ENCODE data around the gene OR51A2.

GRCh38 chr11:4975436-4975835 lies 19.9 kb upstream of the OR51A2 start:
- no peak for TF ChIP-seq CTCF (conservative IDR thresholded peaks at IDR 0.05; ENCODE audit: low read depth in 2 of 2)
- no peak for TF ChIP-seq EZH2 (IDR thresholded peaks at IDR 0.05; ENCODE audit: low read depth, unreplicated experiment)
- TF ChIP-seq EZH2phosphoT487 (IDR thresholded peaks at IDR 0.05; ENCODE audit: unreplicated experiment) = no peak
- no peak for TF ChIP-seq POLR2AphosphoS5 (IDR thresholded peaks at IDR 0.05; ENCODE audit: low read depth)
- TF ChIP-seq CREB1 (CRISPR knock-in tag; IDR thresholded peaks at IDR 0.05; ENCODE audit: low read depth) = no peak
- TF ChIP-seq, protein P1, sequence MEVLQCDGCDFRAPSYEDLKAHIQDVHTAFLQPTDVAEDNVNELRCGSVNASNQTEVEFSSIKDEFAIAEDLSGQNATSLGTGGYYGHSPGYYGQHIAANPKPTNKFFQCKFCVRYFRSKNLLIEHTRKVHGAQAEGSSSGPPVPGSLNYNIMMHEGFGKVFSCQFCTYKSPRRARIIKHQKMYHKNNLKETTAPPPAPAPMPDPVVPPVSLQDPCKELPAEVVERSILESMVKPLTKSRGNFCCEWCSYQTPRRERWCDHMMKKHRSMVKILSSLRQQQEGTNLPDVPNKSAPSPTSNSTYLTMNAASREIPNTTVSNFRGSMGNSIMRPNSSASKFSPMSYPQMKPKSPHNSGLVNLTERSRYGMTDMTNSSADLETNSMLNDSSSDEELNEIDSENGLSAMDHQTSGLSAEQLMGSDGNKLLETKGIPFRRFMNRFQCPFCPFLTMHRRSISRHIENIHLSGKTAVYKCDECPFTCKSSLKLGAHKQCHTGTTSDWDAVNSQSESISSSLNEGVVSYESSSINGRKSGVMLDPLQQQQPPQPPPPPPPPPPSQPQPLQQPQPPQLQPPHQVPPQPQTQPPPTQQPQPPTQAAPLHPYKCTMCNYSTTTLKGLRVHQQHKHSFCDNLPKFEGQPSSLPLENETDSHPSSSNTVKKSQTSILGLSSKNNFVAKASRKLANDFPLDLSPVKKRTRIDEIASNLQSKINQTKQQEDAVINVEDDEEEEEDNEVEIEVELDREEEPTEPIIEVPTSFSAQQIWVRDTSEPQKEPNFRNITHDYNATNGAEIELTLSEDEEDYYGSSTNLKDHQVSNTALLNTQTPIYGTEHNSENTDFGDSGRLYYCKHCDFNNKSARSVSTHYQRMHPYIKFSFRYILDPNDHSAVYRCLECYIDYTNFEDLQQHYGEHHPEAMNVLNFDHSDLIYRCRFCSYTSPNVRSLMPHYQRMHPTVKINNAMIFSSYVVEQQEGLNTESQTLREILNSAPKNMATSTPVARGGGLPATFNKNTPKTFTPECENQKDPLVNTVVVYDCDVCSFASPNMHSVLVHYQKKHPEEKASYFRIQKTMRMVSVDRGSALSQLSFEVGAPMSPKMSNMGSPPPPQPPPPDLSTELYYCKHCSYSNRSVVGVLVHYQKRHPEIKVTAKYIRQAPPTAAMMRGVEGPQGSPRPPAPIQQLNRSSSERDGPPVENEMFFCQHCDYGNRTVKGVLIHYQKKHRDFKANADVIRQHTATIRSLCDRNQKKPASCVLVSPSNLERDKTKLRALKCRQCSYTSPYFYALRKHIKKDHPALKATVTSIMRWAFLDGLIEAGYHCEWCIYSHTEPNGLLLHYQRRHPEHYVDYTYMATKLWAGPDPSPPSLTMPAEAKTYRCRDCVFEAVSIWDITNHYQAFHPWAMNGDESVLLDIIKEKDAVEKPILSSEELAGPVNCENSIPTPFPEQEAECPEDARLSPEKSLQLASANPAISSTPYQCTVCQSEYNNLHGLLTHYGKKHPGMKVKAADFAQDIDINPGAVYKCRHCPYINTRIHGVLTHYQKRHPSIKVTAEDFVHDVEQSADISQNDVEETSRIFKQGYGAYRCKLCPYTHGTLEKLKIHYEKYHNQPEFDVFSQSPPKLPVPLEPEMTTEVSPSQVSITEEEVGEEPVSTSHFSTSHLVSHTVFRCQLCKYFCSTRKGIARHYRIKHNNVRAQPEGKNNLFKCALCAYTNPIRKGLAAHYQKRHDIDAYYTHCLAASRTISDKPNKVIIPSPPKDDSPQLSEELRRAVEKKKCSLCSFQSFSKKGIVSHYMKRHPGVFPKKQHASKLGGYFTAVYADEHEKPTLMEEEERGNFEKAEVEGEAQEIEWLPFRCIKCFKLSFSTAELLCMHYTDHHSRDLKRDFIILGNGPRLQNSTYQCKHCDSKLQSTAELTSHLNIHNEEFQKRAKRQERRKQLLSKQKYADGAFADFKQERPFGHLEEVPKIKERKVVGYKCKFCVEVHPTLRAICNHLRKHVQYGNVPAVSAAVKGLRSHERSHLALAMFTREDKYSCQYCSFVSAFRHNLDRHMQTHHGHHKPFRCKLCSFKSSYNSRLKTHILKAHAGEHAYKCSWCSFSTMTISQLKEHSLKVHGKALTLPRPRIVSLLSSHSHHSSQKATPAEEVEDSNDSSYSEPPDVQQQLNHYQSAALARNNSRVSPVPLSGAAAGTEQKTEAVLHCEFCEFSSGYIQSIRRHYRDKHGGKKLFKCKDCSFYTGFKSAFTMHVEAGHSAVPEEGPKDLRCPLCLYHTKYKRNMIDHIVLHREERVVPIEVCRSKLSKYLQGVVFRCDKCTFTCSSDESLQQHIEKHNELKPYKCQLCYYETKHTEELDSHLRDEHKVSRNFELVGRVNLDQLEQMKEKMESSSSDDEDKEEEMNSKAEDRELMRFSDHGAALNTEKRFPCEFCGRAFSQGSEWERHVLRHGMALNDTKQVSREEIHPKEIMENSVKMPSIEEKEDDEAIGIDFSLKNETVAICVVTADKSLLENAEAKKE (CRISPR knock-in tag; IDR thresholded peaks at IDR 0.05) = no peak
- no peak for TF ChIP-seq REST (IDR thresholded peaks at IDR 0.05; ENCODE audit: unreplicated experiment)
- no peak for TF ChIP-seq JUNB (IDR thresholded peaks at IDR 0.05; ENCODE audit: unreplicated experiment)
- no peak for TF ChIP-seq ZNF331 (CRISPR knock-in tag; IDR thresholded peaks at IDR 0.05; ENCODE audit: low read depth)
- no peak for TF ChIP-seq NANOG (IDR thresholded peaks at IDR 0.05; ENCODE audit: borderline replicate concordance)
- TF ChIP-seq STAT1 (IDR thresholded peaks at IDR 0.05; ENCODE audit: unreplicated experiment) = no peak
- TF ChIP-seq, protein P2, sequence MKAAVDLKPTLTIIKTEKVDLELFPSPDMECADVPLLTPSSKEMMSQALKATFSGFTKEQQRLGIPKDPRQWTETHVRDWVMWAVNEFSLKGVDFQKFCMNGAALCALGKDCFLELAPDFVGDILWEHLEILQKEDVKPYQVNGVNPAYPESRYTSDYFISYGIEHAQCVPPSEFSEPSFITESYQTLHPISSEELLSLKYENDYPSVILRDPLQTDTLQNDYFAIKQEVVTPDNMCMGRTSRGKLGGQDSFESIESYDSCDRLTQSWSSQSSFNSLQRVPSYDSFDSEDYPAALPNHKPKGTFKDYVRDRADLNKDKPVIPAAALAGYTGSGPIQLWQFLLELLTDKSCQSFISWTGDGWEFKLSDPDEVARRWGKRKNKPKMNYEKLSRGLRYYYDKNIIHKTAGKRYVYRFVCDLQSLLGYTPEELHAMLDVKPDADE (IDR thresholded peaks at IDR 0.05) = no peak
